HepG2 (cell line): Measurements from ENCODE around the gene TMEM255B. TPM values are rescaled to one million over a fixed set of nuclear protein-coding genes. Genes with fewer than 3 reads are reported as not detected.

Source experiments
- ATAC-seq: fragments of 200-7000 bp; cut with Tn5 transposase; 3 replicates; pipeline ENCODE4 v1.9.1; 2020; ENCODE audit warnings: mild to moderate bottlenecking, moderate library complexity
- BruUV-seq: library from RNA; stranded (reverse); fragments of 400-500 nt; replicated peaks from 2 replicates; lab custom pipeline; 2021; lab: Mats Ljungman, UMichigan
- CTCF ChIA-PET: fragments of 300-600 bp; formaldehyde crosslinking; extraction: SDS; loops from one replicate; lab custom pipeline; 2021; ENCODE audit warnings: low total read pairs, inconsistent platforms, low intra/inter-chr PET ratio; lab: Yijun Ruan, JAX
- POLR2A ChIA-PET: fragments of 350-600 bp; sonication (Branson Sonifier 250); formaldehyde crosslinking; loops from one replicate; lab custom pipeline; 2020; ENCODE audit warnings: antibody characterized with exemption, inconsistent platforms; lab: Yijun Ruan, JAX
- DNase-seq: peaks from one replicate; pipeline ENCODE4 v3.0.0-alpha.2; 2015; ENCODE audit warnings: low spot score
- FAIRE-seq: peaks from 3 replicates; lab custom pipeline; 2011; peaks lifted over from hg19 to GRCh38; lab: Jason Lieb, UNC
- H2AFZ ChIP-seq: one replicate; pipeline ENCODE4 v1.6.1; 2011; ENCODE audit warnings: low read length, inconsistent platforms
- H3K27ac ChIP-seq: fragments of 300-600 bp; 3 replicates; pipeline ENCODE4 v1.8.0; 2011; ENCODE audit warnings: mixed run types, mild to moderate bottlenecking, mixed read lengths, low read length, inconsistent platforms; ENCODE audit not compliant: insufficient read depth; ENCODE audit errors: extremely low read length
- H3K27me3 ChIP-seq, 2 experiments: fragments of 200-600 bp in 1 of 2; 2 replicates in 1 of 2; 3 replicates in 1 of 2; pipeline versions ENCODE4 v1.6.0 to v1.8.0; 2011; ENCODE audit warnings: low read length in 2 of 2, mild to moderate bottlenecking in 2 of 2, moderate library complexity in 2 of 2, inconsistent platforms in 1 of 2; ENCODE audit not compliant: insufficient read depth in 2 of 2, control insufficient read depth in 1 of 2
- H3K36me3 ChIP-seq, 2 experiments: fragments of 200-600 bp in 1 of 2; replicated peaks in 1 of 2; 2 replicates in 1 of 2; 3 replicates in 1 of 2; pipeline versions ENCODE4 v1.5.1 to v1.8.0; 2011; ENCODE audit warnings: low read length in 2 of 2, inconsistent platforms in 1 of 2; ENCODE audit not compliant: insufficient read depth in 2 of 2, control insufficient read depth in 1 of 2
- H3K4me1 ChIP-seq: 2 replicates; pipeline ENCODE4 v1.5.1; 2012; ENCODE audit warnings: low read length, inconsistent platforms; ENCODE audit not compliant: insufficient read depth
- H3K4me2 ChIP-seq: 2 replicates; pipeline ENCODE4 v1.6.0; 2011; ENCODE audit warnings: low read depth, low read length, inconsistent platforms
- H3K4me3 ChIP-seq, 3 experiments: fragments of 200-600 bp in 1 of 3; sonication (generic), shearing (Covaris generic) in 1 of 3; replicated peaks in 1 of 3; 2 replicates each; pipeline ENCODE4 v1.5.1; 2011 to 2016; ENCODE audit warnings: low read length in 3 of 3, inconsistent platforms in 2 of 3, low read depth in 2 of 3, mild to moderate bottlenecking in 2 of 3, control low read depth in 1 of 3, mixed read lengths in 1 of 3; ENCODE audit not compliant: insufficient read depth in 1 of 3
- H3K79me2 ChIP-seq: one replicate; pipeline ENCODE4 v1.6.1; 2011; ENCODE audit warnings: low read length, inconsistent platforms; ENCODE audit not compliant: insufficient read depth
- H3K9ac ChIP-seq: 2 replicates; pipeline ENCODE4 v1.6.0; 2011; ENCODE audit warnings: mild to moderate bottlenecking, low read depth, low read length, inconsistent platforms; ENCODE audit not compliant: insufficient read depth
- H3K9me3 ChIP-seq: 2 replicates; pipeline ENCODE4 v1.5.1; 2012; ENCODE audit warnings: mild to moderate bottlenecking, low read length
- H4K20me1 ChIP-seq: 2 replicates; pipeline ENCODE4 v1.6.0; 2011; ENCODE audit warnings: inconsistent platforms, mild to moderate bottlenecking, low read length, moderate library complexity; ENCODE audit not compliant: insufficient read depth
- DNMT1 ChIP-seq: sonication (generic); formaldehyde crosslinking; IDR thresholded peaks from 2 replicates; pipeline ENCODE4 v1.5.1; 2020; ENCODE audit warnings: mild to moderate bottlenecking, missing genetic modification reagents
- GPN1 ChIP-seq: sonication (generic); formaldehyde crosslinking; IDR thresholded peaks from 2 replicates; pipeline ENCODE4 v1.5.1; 2020; ENCODE audit warnings: missing genetic modification reagents, borderline replicate concordance
- GTF2F1 ChIP-seq: fragments of 150-350 bp; IDR thresholded peaks from 2 replicates; pipeline ENCODE4 v1.6.1; 2014; ENCODE audit warnings: low read length
- KLF16 ChIP-seq, 2 experiments: sonication (generic) in 1 of 2; formaldehyde crosslinking in 1 of 2; IDR thresholded peaks; 2 replicates each; pipeline versions ENCODE4 v1.6.1 to v1.8.0; 2016 to 2023; ENCODE audit warnings: missing genetic modification reagents in 2 of 2, missing compliant biosample characterization in 1 of 2
- MIER2 ChIP-seq: IDR thresholded peaks from 2 replicates; pipeline ENCODE4 v1.6.1; 2016; ENCODE audit warnings: missing biosample characterization, missing genetic modification reagents
- NFYB ChIP-seq: sonication (generic); formaldehyde crosslinking; IDR thresholded peaks from 2 replicates; pipeline ENCODE4 v1.4.0; 2020; ENCODE audit warnings: missing genetic modification reagents
- SRY ChIP-seq: sonication (generic); formaldehyde crosslinking; IDR thresholded peaks from 2 replicates; pipeline ENCODE4 v1.8.0; 2022; ENCODE audit warnings: mild to moderate bottlenecking, missing genetic modification reagents
- TEAD2 ChIP-seq: sonication (generic); formaldehyde crosslinking; IDR thresholded peaks from 2 replicates; pipeline ENCODE4 v1.9.0; 2021; ENCODE audit warnings: missing genetic modification reagents
- ZNF3 ChIP-seq: IDR thresholded peaks from 2 replicates; pipeline ENCODE4 v1.7.0; 2017; ENCODE audit warnings: inconsistent platforms
- ZNF556 ChIP-seq: sonication (generic); formaldehyde crosslinking; IDR thresholded peaks from 2 replicates; pipeline ENCODE4 v1.4.0; 2020; ENCODE audit warnings: mild to moderate bottlenecking, missing genetic modification reagents, borderline replicate concordance
- ZNF703 ChIP-seq: sonication (generic); formaldehyde crosslinking; IDR thresholded peaks from 2 replicates; pipeline ENCODE4 v1.5.1; 2020; ENCODE audit warnings: missing genetic modification reagents, mild to moderate bottlenecking, moderate library complexity, borderline replicate concordance
- ZNF75D ChIP-seq: sonication (generic); formaldehyde crosslinking; IDR thresholded peaks from 2 replicates; pipeline ENCODE4 v1.8.1; 2023; ENCODE audit warnings: missing genetic modification reagents, mild to moderate bottlenecking, borderline replicate concordance
- WGBS: methylation state at CpG from one replicate; pipeline ENCODE4 v1.1.6; 2017; ENCODE audit warnings: low lambda C conversion rate; 5-methylcytosine and 5-hydroxymethylcytosine counted together
- in situ Hi-C: cut with HindIII; loops from 2 replicates; pipeline ENCODE4 v1.10.0; 2017; ENCODE audit warnings: low pct_unique_long_range_greater_than_20kb; ENCODE audit not compliant: extremely low pct_ligation_motif_present
- intact Hi-C: fragments of 100-400 bp; cut with micrococcal nuclease; formaldehyde crosslinking; loops from one replicate; pipeline ENCODE4 v1.10.0; 2022; ENCODE audit not compliant: unreplicated experiment
- polyA plus RNA-seq, 8 experiments: library from polyadenylated mRNA; depleted of rRNA in 3 of 8; stranded (reverse) in 7 of 8; unstranded in 1 of 8; fragments of >200 nt; fragmentation: Illumina TruSeq in 4 of 8; extraction: Trizol in 4 of 8; gene quantifications; 2 replicates each; pipeline versions ENCODE4 v1.2.1 to v1.2.3, GENCODE V29; 2011 to 2016; ENCODE audit warnings: low read depth in 4 of 8, missing spikeins in 1 of 8, mixed read lengths in 1 of 8; ENCODE audit not compliant: insufficient read depth in 1 of 8
- total RNA-seq, 5 experiments: library from RNA; depleted of rRNA; stranded (reverse); fragments of >200 nt; fragmentation: Illumina TruSeq; extraction: Trizol; gene quantifications; 2 replicates each; pipeline ENCODE4 v1.2.3, GENCODE V29; 2016; ENCODE audit warnings: low read depth in 1 of 5
- TF ChIP-seq, protein P1 (sequence below): sonication (generic); formaldehyde crosslinking; IDR thresholded peaks from 2 replicates; pipeline ENCODE4 v1.5.0; 2020; ENCODE audit warnings: missing genetic modification reagents
- TF ChIP-seq, protein P2 (sequence below): sonication (generic); formaldehyde crosslinking; IDR thresholded peaks from 2 replicates; pipeline ENCODE4 v1.4.0; 2020; ENCODE audit warnings: missing genetic modification reagents

Gene TMEM255B
- total and polyA plus RNA-seq, 2 of the 13 experiments (the other 11 are each of a cell fraction or from before 2014, with no cell fraction given), result not detected

DNA sequence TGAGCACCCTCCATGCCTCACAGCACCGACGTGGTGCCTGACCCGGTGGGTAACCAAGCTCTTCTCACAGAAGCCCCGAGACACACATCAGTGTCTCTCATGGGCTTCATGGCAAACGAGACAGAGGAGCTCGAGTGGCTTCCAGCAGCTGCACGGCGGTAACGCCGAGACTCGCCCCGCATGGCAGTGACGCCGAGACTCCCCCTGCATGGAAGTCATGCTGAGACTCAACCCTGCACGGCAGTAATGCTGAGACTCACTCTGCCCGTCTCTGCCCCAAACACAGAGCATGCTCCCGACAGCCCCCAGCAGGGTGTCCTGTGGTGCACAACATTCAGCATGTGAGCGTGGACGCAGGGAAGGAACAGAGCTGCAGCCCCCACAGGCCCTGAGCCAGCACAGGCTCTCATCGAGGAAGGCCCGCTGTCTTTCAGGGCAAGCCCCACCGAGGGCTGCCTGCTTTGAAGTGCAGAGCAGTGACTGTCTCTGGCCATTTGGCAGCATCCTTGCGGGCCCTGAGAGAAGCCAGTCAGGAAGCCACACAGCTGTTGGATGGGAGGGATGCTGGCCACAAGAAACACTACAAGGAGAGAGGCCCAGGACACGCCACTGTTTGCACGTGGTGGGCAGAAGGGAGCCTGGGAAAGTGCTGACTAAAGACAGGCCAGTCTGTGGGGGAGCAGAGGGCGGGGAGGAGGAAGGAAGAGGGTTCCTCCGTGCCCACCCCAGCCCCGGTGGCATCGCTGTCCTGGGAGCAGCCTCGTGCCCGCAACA is 95.4 kb downstream of the TMEM255B start:
- Histone ChIP-seq H3K9me3 (no peaks in the 10 kb centered on the region), H3K4me1 (peaks cover 52% of the 10 kb centered on the region), H3K27me3 (peaks cover 0 to 4% of the 10 kb centered on the region in 2 experiments; a peak in 1 of 5 replicates), H3K79me2 (no peaks in the 10 kb centered on the region), H4K20me1 (no peaks in the 10 kb centered on the region), H2AFZ (no peak overlapping the region), H3K4me2 (no peak overlapping the region), H3K27ac (no peak overlapping the region), H3K4me3 (no peak overlapping the region), H3K9ac (no peak overlapping the region), H3K36me3 (no peaks in the 10 kb centered on the region)
- CTCF ChIA-PET, result no interaction called here
- FAIRE-seq, result no peak
- 69% methylated on average over 20 of the region's 31 CpGs for WGBS
- no peak for ATAC-seq
- no TSS peak for BruUV-seq
- intact Hi-C loops (no loop called here), in situ Hi-C loops (no loop called here)
- TF ChIP-seq ZNF75D (CRISPR knock-in tag) (no peak), GTF2F1 (no peak), GPN1 (CRISPR knock-in tag) (no peak), KLF16 (CRISPR knock-in tag; IDR thresholded peaks at IDR 0.05) (no peak), MIER2 (no peak), NFYB (CRISPR knock-in tag) (no peak), ZNF556 (no peak), SRY (no peak), TEAD2 (no peak), ZNF3 (CRISPR knock-in tag) (no peak), ZNF703 (CRISPR knock-in tag) (no peak), DNMT1 (CRISPR knock-in tag) (no peak)
- TF ChIP-seq, protein P1, sequence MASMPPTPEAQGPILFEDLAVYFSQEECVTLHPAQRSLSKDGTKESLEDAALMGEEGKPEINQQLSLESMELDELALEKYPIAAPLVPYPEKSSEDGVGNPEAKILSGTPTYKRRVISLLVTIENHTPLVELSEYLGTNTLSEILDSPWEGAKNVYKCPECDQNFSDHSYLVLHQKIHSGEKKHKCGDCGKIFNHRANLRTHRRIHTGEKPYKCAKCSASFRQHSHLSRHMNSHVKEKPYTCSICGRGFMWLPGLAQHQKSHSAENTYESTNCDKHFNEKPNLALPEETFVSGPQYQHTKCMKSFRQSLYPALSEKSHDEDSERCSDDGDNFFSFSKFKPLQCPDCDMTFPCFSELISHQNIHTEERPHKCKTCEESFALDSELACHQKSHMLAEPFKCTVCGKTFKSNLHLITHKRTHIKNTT (CRISPR knock-in tag), result no peak
- TF ChIP-seq, protein P2, sequence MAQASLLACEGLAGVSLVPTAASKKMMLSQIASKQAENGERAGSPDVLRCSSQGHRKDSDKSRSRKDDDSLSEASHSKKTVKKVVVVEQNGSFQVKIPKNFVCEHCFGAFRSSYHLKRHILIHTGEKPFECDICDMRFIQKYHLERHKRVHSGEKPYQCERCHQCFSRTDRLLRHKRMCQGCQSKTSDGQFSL (CRISPR knock-in tag), result no peak
- DNase-seq, result no peak
- POLR2A ChIA-PET, result no interaction called here
